Activated CD4-positive, CD25-positive, alpha-beta regulatory T cell (primary cell): ENCODE results near the gene PABPN1L.

Experiments
- DNase-seq, 4 experiments: peaks; one replicate each; lab custom pipeline; 2025; lab: John Stamatoyannopoulos, UW

The PABPN1L gene

GRCh38 chr16:88870608-88871348 lies 4.3 kb upstream of the PABPN1L start:
- DNase-seq: no peak

GRCh38 chr16:88869673-88869980 lies 3.2 kb upstream of the PABPN1L start:
- DNase-seq: no peak

GRCh38 chr16:88868974-88869672 lies 2.7 kb upstream of the PABPN1L start:
- DNase-seq: no peak

GRCh38 chr16:88867581-88868246 lies 1.3 kb upstream of the PABPN1L start:
- DNase-seq: no peak

GRCh38 chr16:88865742-88866141 lies 718 bp downstream of the PABPN1L start:
- no peak for DNase-seq

GRCh38 chr16:88865310-88865709 lies 1.1 kb downstream of the PABPN1L start:
- DNase-seq: no peak

GRCh38 chr16:88864521-88864920 lies 1.9 kb downstream of the PABPN1L start:
- no peak for DNase-seq

GRCh38 chr16:88864099-88864498 lies 2.4 kb downstream of the PABPN1L start:
- DNase-seq: no peak

- DNase-seq: no peak
These were observed 3.0 kb downstream of the PABPN1L start for GRCh38 chr16:88863426-88863825.

- no peak for DNase-seq
These were observed 3.5 kb downstream of the PABPN1L start for GRCh38 chr16:88862968-88863367.

GRCh38 chr16:88861359-88861758 lies 5.1 kb downstream of the PABPN1L start:
- DNase-seq: no peak

- DNase-seq: no peak
These were observed 6.9 kb downstream of the PABPN1L start for GRCh38 chr16:88859381-88860091.

- DNase-seq: peak; percentile 32 to 57 (median 49)
These were observed 8.6 kb downstream of the PABPN1L start for GRCh38 chr16:88857728-88858339.

GRCh38 chr16:88856828-88857727 lies 9.4 kb downstream of the PABPN1L start, which contains the start of the genes GALNS and TRAPPC2L:
Gene GALNS (minus strand): TSS chr16:88856947. CDS start chr16:88856877, 70 bp downstream.
Gene TRAPPC2L (plus strand): TSS chr16:88857127. CDS start chr16:88857151, 24 bp downstream.
- DNase-seq: peak; percentile 98 to 99 (median 99)

GRCh38 chr16:88856122-88856827 lies 10.2 kb downstream of the PABPN1L start:
- DNase-seq: no peak

- DNase-seq: no peak
These were observed 10.7 kb downstream of the PABPN1L start for GRCh38 chr16:88855736-88856121.

- DNase-seq: no peak
These were observed 11.3 kb downstream of the PABPN1L start for GRCh38 chr16:88855176-88855575.

- no peak for DNase-seq
These were observed 12.0 kb downstream of the PABPN1L start for GRCh38 chr16:88854306-88855111.

- no peak for DNase-seq
These were observed 13.0 kb downstream of the PABPN1L start for GRCh38 chr16:88853325-88853941.
